ENCODE results near the gene AP2A2.
A peak's percentile ranks its signal among the peaks of the same experiment; 100 is the strongest.

Gene AP2A2

DNA sequence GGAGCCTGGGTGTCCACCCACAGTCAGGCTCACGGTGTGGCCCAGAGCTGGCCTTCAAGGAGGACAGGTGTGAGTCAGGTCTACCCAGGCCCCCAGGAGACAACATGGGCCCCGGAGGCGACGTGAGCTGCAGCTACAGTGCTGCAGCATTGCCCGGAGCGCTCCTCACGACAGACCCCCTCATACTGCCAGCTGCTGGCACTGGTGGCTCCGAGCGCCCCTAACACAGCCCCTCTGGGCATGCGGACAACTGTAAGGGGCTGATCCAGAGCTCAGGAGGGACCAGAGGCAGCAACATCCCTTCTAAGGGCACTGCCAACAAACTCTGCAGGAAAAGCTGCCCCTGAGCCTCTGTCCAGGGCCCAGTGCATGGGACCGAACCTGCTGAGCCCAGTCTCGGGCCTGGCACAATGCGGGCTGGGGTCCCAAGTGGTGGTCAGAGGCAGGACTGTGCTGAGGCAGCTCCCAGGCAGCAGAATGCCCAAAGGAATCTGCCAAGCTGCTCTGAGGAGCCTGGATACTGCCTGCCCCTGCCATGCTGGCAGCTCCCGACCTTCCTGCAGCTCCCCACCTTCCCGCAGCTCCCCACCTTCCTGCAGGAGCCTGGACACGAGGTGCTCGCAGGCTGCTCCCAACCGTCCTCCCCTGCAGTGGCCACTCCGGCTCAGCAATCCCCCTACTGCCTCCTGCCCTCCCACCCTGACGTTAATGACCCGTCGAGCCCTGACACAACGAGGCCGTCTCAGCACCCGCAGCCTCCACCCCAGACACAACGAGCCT, 30.1 kb upstream of the AP2A2 start:
- Histone ChIP-seq H3K4me1 (ENCODE audit: control insufficient read depth in 2 of 2, insufficient read depth in 1 of 2, low read depth in 1 of 2, low read length in 2 of 2) (peaks cover 0 to 10% of the 10 kb centered on the region in 2 donors), H3K9ac (ENCODE audit: low read depth, low read length, poor library complexity) (no peak overlapping the region), H3K27me3 (ENCODE audit: control insufficient read depth in 3 of 3, insufficient read depth in 3 of 3, low read depth in 1 of 3, low read length in 3 of 3) (no peaks in the 10 kb centered on the region), H2BK5ac (ENCODE audit: low read length) (no peak overlapping the region), H3K14ac (ENCODE audit: low read length) (no peak overlapping the region), H3K23ac (ENCODE audit: low read depth, low read length, poor library complexity) (peak overlapping the region; percentile 80), H4K8ac (ENCODE audit: low read depth, low read length) (no peak overlapping the region), H2BK120ac (ENCODE audit: low read depth, low read length) (no peak overlapping the region), H2BK12ac (ENCODE audit: low read length) (no peak overlapping the region), H2AK5ac (ENCODE audit: low read depth, low read length) (peak overlapping the region; percentile 46), H4K91ac (ENCODE audit: low read depth, low read length, poor library complexity) (no peak overlapping the region), H3K4ac (ENCODE audit: low read length) (no peak overlapping the region), H3K4me3 (ENCODE audit: low read length in 2 of 2) (no peak overlapping the region), H3K79me1 (ENCODE audit: low read depth, low read length) (peaks cover 8% of the 10 kb centered on the region), H3K18ac (ENCODE audit: low read length) (no peak overlapping the region), H2BK15ac (ENCODE audit: low read length) (no peak overlapping the region), H3K27ac (replicated peaks; ENCODE audit: low read length) (no peak overlapping the region), H3K9me3 (replicated peaks in 1 of 2; ENCODE audit: control insufficient read depth in 2 of 2, insufficient read depth in 1 of 2, low read depth in 1 of 2, low read length in 2 of 2) (no peaks in the 10 kb centered on the region), H3K4me2 (ENCODE audit: insufficient read depth, low read length, poor library complexity, severe bottlenecking) (no peak overlapping the region), H3K36me3 (replicated peaks in 1 of 2; ENCODE audit: control insufficient read depth in 2 of 2, insufficient read depth in 2 of 2, low read length in 2 of 2) (peaks cover 22 to 33% of the 10 kb centered on the region in 2 donors), H2AFZ (ENCODE audit: low read length) (no peak overlapping the region)
- no peak for DNase-seq (ENCODE audit: low spot score)
- WGBS, 2 donors (ENCODE audit: extremely low coverage in 2 of 2, insufficient read length in 2 of 2, insufficient replicate concordance in 1 of 2): no CpG with 5 or more reads among the region's 26 CpGs

DNA sequence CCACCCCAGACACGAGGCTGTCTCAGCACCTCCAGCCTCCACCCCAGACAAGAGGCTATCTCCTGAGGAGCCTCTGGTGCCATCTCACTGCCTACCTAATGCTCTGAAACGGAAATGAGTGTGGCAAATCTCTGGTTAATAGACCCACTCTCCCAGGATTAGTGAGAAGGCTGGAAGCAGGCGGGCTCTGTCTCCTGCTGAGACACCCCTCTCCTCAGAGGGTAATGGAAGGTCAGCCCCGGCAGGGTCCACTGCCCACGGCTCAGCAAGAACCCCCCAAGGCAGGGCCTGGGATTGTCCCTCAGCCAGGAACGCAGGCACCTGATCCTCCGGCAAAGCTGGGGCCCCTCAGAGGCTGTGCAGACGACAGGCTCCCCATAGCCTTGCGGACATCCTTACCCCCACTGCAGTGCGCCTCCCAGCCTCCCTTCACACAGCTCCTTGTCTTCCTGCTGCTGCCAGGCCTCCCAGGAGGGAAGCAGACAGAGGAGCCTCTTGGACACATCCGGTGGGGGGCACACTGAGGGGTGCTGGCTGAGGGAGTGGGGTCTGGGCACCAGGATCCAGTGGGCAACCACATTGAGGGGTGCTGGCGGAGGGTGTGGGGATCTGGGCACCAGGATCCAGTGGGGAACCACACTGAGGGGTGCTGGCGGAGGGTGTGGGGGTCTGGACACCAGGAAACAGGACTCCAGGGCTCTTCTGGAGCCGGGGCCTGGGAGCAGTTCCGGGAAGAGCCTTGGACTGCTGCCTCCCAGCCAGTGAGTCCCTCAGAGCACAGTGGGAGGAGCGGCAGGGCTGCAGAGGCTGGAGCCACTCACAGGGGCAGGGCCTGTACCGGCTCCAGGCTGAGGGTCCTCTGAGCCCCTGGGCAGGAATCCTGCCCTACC, 28.2 kb upstream of the AP2A2 start:
- Histone ChIP-seq H3K4ac (ENCODE audit: low read length) (no peak overlapping the region), H4K91ac (ENCODE audit: low read depth, low read length, poor library complexity) (no peak overlapping the region), H3K14ac (ENCODE audit: low read length) (peak overlapping the region; percentile 21), H3K27me3 (ENCODE audit: control insufficient read depth in 3 of 3, insufficient read depth in 3 of 3, low read depth in 1 of 3, low read length in 3 of 3) (no peaks in the 10 kb centered on the region), H3K4me2 (ENCODE audit: insufficient read depth, low read length, poor library complexity, severe bottlenecking) (no peak overlapping the region), H3K18ac (ENCODE audit: low read length) (peak overlapping the region; percentile 28), H3K79me1 (ENCODE audit: low read depth, low read length) (peaks cover 8% of the 10 kb centered on the region), H4K8ac (ENCODE audit: low read depth, low read length) (no peak overlapping the region), H3K9ac (ENCODE audit: low read depth, low read length, poor library complexity) (peak overlapping the region; percentile 50), H2AK5ac (ENCODE audit: low read depth, low read length) (peak overlapping the region; percentile 63), H2BK120ac (ENCODE audit: low read depth, low read length) (no peak overlapping the region), H2AFZ (ENCODE audit: low read length) (no peak overlapping the region), H2BK5ac (ENCODE audit: low read length) (peak overlapping the region; percentile 53), H3K4me3 (ENCODE audit: low read length in 2 of 2) (peak overlapping the region in 1 of 2 donors; percentile 3), H2BK15ac (ENCODE audit: low read length) (no peak overlapping the region), H3K23ac (ENCODE audit: low read depth, low read length, poor library complexity) (no peak overlapping the region), H2BK12ac (ENCODE audit: low read length) (no peak overlapping the region), H3K27ac (replicated peaks; ENCODE audit: low read length) (no peak overlapping the region), H3K9me3 (replicated peaks in 1 of 2; ENCODE audit: control insufficient read depth in 2 of 2, insufficient read depth in 1 of 2, low read depth in 1 of 2, low read length in 2 of 2) (peaks cover 0 to 5% of the 10 kb centered on the region in 2 donors), H3K4me1 (ENCODE audit: control insufficient read depth in 2 of 2, insufficient read depth in 1 of 2, low read depth in 1 of 2, low read length in 2 of 2) (no peaks in the 10 kb centered on the region), H3K36me3 (replicated peaks in 1 of 2; ENCODE audit: control insufficient read depth in 2 of 2, insufficient read depth in 2 of 2, low read length in 2 of 2) (peaks cover 40 to 47% of the 10 kb centered on the region in 2 donors)
- DNase-seq (ENCODE audit: low spot score): no peak
- no CpG with 5 or more reads among the region's 17 CpGs for WGBS, 2 donors (ENCODE audit: extremely low coverage in 2 of 2, insufficient read length in 2 of 2, insufficient replicate concordance in 1 of 2)

DNA sequence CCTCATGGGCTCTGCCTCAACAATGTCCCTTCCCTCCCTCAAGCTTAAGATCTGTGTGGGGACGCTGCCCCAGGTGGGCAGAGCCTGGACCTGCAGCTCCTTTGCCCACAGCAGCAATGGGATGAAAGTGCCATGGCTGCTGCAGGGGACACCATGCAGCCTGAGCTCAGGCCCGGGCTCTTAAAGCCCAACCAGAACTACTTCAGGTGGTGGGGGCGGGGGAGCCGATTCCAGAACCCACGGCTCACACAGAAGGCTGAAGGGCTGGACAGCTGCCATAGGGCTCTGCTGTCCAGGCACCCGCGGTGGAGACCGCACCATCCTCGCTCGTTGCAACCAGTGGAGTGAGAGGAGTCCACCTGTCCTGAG, 27.5 kb upstream of the AP2A2 start:
- Histone ChIP-seq H3K27me3 (ENCODE audit: control insufficient read depth in 3 of 3, insufficient read depth in 3 of 3, low read depth in 1 of 3, low read length in 3 of 3) (no peaks in the 10 kb centered on the region), H3K4me2 (ENCODE audit: insufficient read depth, low read length, poor library complexity, severe bottlenecking) (no peak overlapping the region), H3K4me1 (ENCODE audit: control insufficient read depth in 2 of 2, insufficient read depth in 1 of 2, low read depth in 1 of 2, low read length in 2 of 2) (no peaks in the 10 kb centered on the region), H4K91ac (ENCODE audit: low read depth, low read length, poor library complexity) (no peak overlapping the region), H2BK5ac (ENCODE audit: low read length) (no peak overlapping the region), H3K27ac (replicated peaks; ENCODE audit: low read length) (no peak overlapping the region), H3K23ac (ENCODE audit: low read depth, low read length, poor library complexity) (no peak overlapping the region), H2BK15ac (ENCODE audit: low read length) (no peak overlapping the region), H4K8ac (ENCODE audit: low read depth, low read length) (no peak overlapping the region), H3K14ac (ENCODE audit: low read length) (no peak overlapping the region), H3K36me3 (replicated peaks in 1 of 2; ENCODE audit: control insufficient read depth in 2 of 2, insufficient read depth in 2 of 2, low read length in 2 of 2) (peaks cover 46 to 54% of the 10 kb centered on the region in 2 donors), H3K4me3 (ENCODE audit: low read length in 2 of 2) (no peak overlapping the region), H2AK5ac (ENCODE audit: low read depth, low read length) (peak overlapping the region; percentile 63), H3K9me3 (replicated peaks in 1 of 2; ENCODE audit: control insufficient read depth in 2 of 2, insufficient read depth in 1 of 2, low read depth in 1 of 2, low read length in 2 of 2) (peaks cover 0 to 5% of the 10 kb centered on the region in 2 donors), H3K4ac (ENCODE audit: low read length) (no peak overlapping the region), H2BK120ac (ENCODE audit: low read depth, low read length) (no peak overlapping the region), H3K9ac (ENCODE audit: low read depth, low read length, poor library complexity) (peak overlapping the region; percentile 4), H3K18ac (ENCODE audit: low read length) (peak overlapping the region; percentile 28), H3K79me1 (ENCODE audit: low read depth, low read length) (peaks cover 8% of the 10 kb centered on the region), H2BK12ac (ENCODE audit: low read length) (no peak overlapping the region), H2AFZ (ENCODE audit: low read length) (no peak overlapping the region)
- whole genome bisulfite sequencing, 2 donors (ENCODE audit: extremely low coverage in 2 of 2, insufficient read length in 2 of 2, insufficient replicate concordance in 1 of 2): no CpG with 5 or more reads among the region's 10 CpGs
- no peak for DNase-seq (ENCODE audit: low spot score)
